GM12873 (cell line): ENCODE data around the gene DCTD.

ENCODE experiments used
- TF ChIP-seq, protein P1 (sequence below): IDR thresholded peaks from 2 replicates; pipeline ENCODE4 v1.5.1; 2012; ENCODE audit warnings: low read depth, mild to moderate bottlenecking, moderate library complexity, low read length, control low read depth; ENCODE audit not compliant: insufficient read depth; ENCODE audit errors: missing control alignments

Gene DCTD

DNA sequence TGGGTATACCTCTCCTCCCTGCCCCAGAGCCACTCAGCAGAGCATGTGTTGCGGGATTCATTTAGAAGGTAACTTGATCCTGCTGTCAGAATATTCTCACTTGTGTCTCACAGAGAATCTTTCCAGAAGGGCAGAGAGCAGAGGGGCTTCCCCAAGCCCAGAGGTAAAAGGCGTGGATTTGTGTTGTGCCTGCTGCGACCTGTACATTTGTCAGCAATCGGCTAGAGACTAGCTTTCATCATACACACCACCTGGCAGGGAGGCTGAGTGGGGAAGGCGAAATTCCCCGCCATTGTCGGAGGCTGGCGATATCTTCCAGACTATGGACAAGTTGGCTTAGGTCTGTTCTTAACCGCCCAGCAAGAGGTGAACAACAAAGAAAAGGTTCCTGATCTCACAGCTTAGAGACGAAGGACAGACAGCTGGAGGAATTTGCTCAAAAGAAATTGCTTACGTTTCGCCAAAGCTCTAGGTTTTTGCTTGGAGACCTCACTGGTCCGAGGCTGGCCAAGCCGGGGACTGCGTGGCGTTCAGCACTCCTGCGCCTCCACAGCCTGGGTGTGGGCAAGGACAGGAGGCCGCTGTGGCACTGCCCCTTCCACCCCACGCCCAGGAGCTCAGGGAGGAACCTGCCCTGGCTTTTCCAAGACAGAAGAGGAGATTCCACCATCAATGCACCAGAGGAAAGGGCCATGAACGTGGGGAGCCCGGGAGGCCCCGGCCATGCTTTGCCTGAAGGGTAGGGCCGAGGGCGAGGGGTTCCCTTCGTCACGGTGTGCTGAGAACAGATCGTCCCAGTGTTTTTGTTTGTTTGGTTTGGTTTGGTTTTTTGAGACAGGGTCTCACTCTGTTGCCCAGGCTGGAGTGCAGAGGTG, 69.4 kb downstream of the DCTD start:
- TF ChIP-seq, protein P1, sequence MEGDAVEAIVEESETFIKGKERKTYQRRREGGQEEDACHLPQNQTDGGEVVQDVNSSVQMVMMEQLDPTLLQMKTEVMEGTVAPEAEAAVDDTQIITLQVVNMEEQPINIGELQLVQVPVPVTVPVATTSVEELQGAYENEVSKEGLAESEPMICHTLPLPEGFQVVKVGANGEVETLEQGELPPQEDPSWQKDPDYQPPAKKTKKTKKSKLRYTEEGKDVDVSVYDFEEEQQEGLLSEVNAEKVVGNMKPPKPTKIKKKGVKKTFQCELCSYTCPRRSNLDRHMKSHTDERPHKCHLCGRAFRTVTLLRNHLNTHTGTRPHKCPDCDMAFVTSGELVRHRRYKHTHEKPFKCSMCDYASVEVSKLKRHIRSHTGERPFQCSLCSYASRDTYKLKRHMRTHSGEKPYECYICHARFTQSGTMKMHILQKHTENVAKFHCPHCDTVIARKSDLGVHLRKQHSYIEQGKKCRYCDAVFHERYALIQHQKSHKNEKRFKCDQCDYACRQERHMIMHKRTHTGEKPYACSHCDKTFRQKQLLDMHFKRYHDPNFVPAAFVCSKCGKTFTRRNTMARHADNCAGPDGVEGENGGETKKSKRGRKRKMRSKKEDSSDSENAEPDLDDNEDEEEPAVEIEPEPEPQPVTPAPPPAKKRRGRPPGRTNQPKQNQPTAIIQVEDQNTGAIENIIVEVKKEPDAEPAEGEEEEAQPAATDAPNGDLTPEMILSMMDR, result no peak

DNA sequence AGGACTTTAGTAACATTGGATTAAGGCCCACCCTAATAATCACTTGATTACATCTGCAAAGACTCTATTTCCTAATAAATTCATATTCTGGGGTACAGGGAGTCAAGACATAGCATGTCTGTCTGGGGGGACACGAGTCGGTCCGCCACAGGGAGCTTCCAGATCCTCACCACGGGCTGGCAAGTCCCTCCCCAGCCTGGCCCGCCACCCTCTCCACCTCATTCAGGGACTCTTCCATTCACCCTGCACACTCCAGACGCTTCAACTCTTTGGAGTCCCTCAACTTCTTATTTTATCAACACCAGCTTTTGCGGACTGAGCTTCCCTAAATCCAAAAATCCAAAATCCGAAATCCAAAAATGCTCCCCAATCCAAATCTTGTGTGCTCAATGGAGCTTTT, 71.2 kb downstream of the DCTD start:
- TF ChIP-seq, protein P1, result no peak

DNA sequence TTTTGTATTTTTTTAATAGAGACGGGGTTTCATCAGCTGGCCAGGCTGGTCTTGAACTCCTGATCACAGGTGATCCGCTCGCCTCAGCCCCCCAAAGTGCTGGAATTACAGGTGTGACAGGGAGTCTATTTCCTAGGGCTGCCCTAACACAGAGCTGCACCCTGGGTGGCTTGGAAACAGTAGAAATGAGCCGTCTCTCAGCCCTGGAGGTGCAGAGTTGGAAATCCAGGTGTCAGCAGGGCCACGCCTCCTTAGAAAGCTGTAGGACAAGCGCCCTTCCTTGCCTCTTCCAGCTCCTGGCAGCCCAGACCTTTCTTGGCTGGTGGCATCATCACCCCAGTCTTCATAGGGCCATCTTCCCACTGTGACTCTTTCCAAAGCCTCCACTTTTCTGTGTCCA, 71.6 kb downstream of the DCTD start:
- TF ChIP-seq, protein P1, result no peak

DNA sequence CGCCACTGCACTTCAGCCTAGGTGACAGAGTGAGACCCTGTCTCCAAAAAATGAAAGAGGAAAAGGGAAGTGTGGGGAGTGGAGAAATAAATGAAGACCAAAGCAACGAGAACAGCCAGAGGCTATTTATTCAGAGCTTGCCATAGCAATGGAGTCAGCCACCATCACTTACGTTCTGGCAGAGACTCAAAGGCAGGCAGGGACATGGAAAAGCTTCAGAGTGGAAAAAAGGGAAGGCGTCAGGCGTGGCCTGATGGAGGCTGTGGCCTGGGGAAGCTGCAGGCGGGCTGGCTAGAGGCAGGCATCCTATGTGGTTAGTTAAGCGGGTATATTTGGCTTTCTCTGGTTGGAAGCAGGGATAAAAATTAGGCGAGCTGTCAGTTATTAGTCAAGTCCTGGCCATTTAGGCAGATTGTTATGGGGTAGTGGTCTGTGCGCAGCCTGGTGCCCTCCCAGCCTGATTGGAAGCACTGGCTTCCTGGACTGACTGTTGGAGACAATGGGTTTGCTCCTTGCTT, 73.3 kb downstream of the DCTD start:
- TF ChIP-seq, protein P1, result no peak

DNA sequence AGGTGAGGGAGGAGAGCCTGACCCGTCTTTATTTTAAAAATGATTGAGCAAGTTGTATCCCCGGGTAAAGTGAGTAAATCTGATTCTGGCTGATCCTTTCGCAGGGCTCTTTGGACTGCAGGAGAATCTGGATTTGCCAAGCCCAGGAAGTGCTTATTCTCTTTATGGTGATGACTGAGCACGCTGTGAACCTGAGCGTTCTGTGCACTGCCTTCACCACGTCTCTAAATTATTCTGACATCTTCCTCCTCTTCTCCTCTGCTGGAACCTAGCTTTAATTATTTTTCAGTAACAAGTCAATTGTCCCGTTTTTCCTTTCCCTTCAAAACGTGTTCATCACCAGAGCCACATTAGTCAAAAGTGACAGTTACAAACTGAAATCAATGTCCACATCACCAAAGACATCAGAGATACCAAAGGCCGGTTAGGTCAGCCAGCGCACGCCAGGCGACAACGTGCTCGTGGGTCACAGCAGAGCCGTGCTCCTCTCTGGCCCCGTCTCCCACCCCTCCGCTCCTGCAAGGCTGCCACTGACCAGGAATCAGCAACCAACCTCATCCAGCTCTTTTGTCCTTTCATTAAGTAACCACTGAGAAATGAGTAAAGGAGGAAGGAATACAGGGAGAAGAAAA, 74.3 kb downstream of the DCTD start:
- TF ChIP-seq, protein P1, result no peak

DNA sequence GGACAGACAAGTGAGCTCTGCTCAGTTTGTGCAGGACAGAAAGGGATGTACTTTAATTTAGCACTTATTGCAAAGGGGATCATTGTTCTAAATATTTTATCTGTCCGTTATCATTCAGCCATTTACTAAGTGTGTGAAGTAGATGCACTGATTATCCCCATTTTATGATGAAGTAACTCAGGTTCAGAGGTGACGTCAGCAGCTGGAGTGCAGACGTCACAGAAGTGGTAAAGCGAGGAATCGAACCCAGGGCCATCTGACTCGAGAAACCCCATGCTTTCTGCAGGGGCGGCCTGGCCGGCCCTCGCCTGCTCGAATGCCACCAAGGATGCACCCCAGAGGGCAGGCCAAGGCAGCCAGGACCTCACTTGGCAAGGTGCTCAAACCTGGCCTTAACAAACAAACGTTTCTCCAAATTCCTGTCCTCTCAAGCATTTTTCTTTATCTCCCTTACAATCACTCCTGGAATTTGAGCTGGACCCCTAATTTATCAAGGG, 75.0 kb downstream of the DCTD start:
- TF ChIP-seq, protein P1, result no peak

DNA sequence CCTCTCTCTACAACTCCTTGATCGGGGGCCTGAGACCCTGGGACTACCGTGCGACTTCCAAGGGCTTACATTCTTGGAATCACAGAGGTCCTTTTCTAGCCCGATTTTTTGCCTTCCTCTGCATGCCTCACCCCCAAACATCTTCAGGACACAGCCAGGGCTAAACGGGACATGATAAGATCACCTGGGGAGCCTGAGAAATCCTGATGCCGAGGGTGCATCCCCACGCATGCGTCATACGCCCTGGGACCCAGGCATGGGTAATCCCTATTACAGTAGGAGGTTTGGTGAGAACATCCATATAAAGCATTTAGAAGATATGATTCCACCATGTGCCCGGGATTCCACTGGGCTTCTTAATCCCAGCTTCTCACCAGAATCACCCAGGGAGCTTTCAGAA, 77.1 kb downstream of the DCTD start:
- TF ChIP-seq, protein P1, result no peak
